Suppressor macrophage (primary cell): Measurements from ENCODE around the gene ATG13.

Source experiments
- DNase-seq, 4 experiments: peaks; one replicate each; pipeline ENCODE4 v3.0.0-alpha.2; 2020 to 2022

Gene ATG13

GRCh38 chr11:46607516-46607915 is 9.8 kb upstream of the ATG13 start:
- DNase-seq, result no peak

GRCh38 chr11:46609386-46609785 is 8.0 kb upstream of the ATG13 start:
- no peak for DNase-seq

GRCh38 chr11:46611526-46612304 is 5.6 kb upstream of the ATG13 start:
- DNase-seq, result peak in 3 of 4 experiments; percentile 9 to 37 (median 22)

GRCh38 chr11:46612326-46612725 is 5.0 kb upstream of the ATG13 start:
- no peak for DNase-seq

- DNase-seq, result no peak
Measured at GRCh38 chr11:46615756-46616155, 1.6 kb upstream of the ATG13 start.

- DNase-seq, result peak; percentile 31 to 65 (median 46)
Measured at GRCh38 chr11:46616551-46617133, 711 bp upstream of the ATG13 start.

- DNase-seq, result no peak
Measured at GRCh38 chr11:46617972-46618314, 590 bp downstream of the ATG13 start.

- no peak for DNase-seq
Measured at GRCh38 chr11:46618837-46619236, 1.5 kb downstream of the ATG13 start.

- DNase-seq, result no peak
Measured at GRCh38 chr11:46625406-46625805, 8.1 kb downstream of the ATG13 start.

GRCh38 chr11:46628961-46629360 is 11.6 kb downstream of the ATG13 start:
- DNase-seq, result no peak

GRCh38 chr11:46630237-46630636 is 12.9 kb downstream of the ATG13 start:
- DNase-seq, result no peak

- DNase-seq, result no peak
Measured at GRCh38 chr11:46631676-46632075, 14.3 kb downstream of the ATG13 start.

GRCh38 chr11:46632502-46632901 is 15.1 kb downstream of the ATG13 start:
- no peak for DNase-seq

- DNase-seq, result no peak
Measured at GRCh38 chr11:46633291-46634217, 16.2 kb downstream of the ATG13 start.

GRCh38 chr11:46635557-46636139 is 18.3 kb downstream of the ATG13 start:
- DNase-seq, result no peak

GRCh38 chr11:46637546-46637945 is 20.2 kb downstream of the ATG13 start:
- DNase-seq, result no peak

GRCh38 chr11:46639197-46639839 is 22.0 kb downstream of the ATG13 start:
- peak in 3 of 4 experiments; percentile 19 to 29 (median 19) for DNase-seq

- DNase-seq, result no peak
Measured at GRCh38 chr11:46640036-46640788, 22.9 kb downstream of the ATG13 start.

GRCh38 chr11:46641639-46642038 is 24.3 kb downstream of the ATG13 start:
- no peak for DNase-seq

- DNase-seq, result no peak
Measured at GRCh38 chr11:46642627-46643335, 25.4 kb downstream of the ATG13 start.

GRCh38 chr11:46643531-46643930 is 26.2 kb downstream of the ATG13 start:
- no peak for DNase-seq
